Mammary epithelial cell (primary cell): ENCODE data around the gene SLC38A3.
A peak's percentile ranks its signal among the peaks of the same experiment; 100 is the strongest.

Experiments used
- CTCF ChIP-seq, 2 donors: IDR thresholded peaks in 1 of 2; conservative IDR thresholded peaks in 1 of 2; 2 replicates each; pipeline ENCODE4 v1.5.1; 2011 to 2012; ENCODE audit warnings: inconsistent platforms in 2 of 2, low read length in 2 of 2, mild to moderate bottlenecking in 2 of 2, control low read depth in 1 of 2, low read depth in 1 of 2; ENCODE audit not compliant: insufficient read depth in 1 of 2; ENCODE audit errors: extremely low read depth in 1 of 2
- EZH2 ChIP-seq: IDR thresholded peaks from 2 replicates; pipeline ENCODE4 v1.6.1; 2012; ENCODE audit warnings: low read length, inconsistent platforms, borderline replicate concordance

DNA sequence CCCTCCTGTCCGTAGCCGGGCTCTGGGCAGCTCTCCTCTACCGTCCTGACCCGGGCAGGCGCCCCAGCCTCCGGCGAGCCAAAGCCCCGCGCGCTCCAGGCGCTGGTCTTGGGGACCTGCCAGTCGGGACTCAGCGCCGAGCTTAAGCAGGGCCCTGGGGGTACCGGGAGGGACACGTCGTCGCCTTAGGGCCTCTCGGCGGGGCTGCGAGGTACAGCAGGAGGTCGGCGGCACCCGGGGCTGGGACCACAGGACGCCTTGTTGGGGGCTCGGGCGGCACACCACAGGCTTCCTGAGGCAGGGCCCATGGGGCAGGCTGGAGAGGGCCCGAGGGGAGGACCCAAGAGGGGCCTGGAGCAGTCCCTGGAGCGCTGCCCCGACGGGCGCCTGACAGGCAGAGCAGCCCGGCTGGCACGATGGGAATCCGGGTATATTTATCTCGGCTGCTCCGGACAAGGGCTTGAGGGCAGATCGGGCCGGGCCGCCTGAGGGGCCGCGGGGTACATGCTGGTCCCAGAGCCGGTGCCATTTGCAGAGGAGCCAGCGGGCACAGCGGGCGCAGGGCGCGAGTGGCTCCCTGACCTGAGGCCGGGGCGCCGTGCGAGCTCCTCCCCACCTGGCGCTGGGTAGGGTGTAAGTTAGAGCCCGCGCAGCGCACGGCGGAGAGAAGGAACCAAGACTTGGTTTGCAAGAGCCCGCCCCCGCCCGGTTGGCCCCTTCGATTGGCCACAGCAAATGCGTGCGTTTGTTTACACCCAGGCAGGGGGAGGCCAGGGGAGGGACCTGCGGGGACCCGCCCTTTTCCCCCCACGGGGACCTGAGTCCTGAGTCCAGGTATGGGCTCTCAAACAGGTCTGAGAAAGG is 574 bp downstream of the SLC38A3 start:
- TF ChIP-seq CTCF (conservative IDR thresholded peaks at IDR 0.05 in 1 of 2, IDR thresholded peaks at IDR 0.05 in 1 of 2; ENCODE audit: extremely low read depth in 1 of 2, insufficient read depth in 1 of 2, low read depth in 1 of 2, low read length in 2 of 2) (no peak), EZH2 (peak; percentile 34)
